NCI-H2107 (cell line): ENCODE measurements around the gene CLUH.
"Not testable (repeated sequence)": the region's sequence is repeated elsewhere in the genome, so short reads cannot be mapped to it uniquely, and the experiment has no call there.

ENCODE experiments used
- DNase-seq: peaks from one replicate; lab custom pipeline; 2025; lab: John Stamatoyannopoulos, UW

The CLUH gene

GRCh38 chr17:2701161-2701995, 10.2 kb downstream of the CLUH start:
- no peak for DNase-seq

- no peak for DNase-seq
Observed at GRCh38 chr17:2700491-2701141, 10.9 kb downstream of the CLUH start.

GRCh38 chr17:2700030-2700490, 11.5 kb downstream of the CLUH start:
- DNase-seq: no peak

- DNase-seq: not testable (repeated sequence)
Observed at GRCh38 chr17:2699216-2699805, 12.3 kb downstream of the CLUH start.

- no peak for DNase-seq
Observed at GRCh38 chr17:2697611-2698162, 13.9 kb downstream of the CLUH start.

GRCh38 chr17:2695961-2696760, 15.4 kb downstream of the CLUH start:
- DNase-seq: no peak

- DNase-seq: no peak
Observed at GRCh38 chr17:2695243-2695960, 16.2 kb downstream of the CLUH start.

- no peak for DNase-seq
Observed at GRCh38 chr17:2694381-2695242, 17.0 kb downstream of the CLUH start.

- no peak for DNase-seq
Observed at GRCh38 chr17:2693561-2694380, 17.8 kb downstream of the CLUH start.

- DNase-seq: no peak
Observed at GRCh38 chr17:2692781-2693135, 18.8 kb downstream of the CLUH start.

GRCh38 chr17:2691965-2692780, 19.4 kb downstream of the CLUH start:
- DNase-seq: no peak

GRCh38 chr17:2691069-2691871, 20.3 kb downstream of the CLUH start:
- DNase-seq: no peak

- no peak for DNase-seq
Observed at GRCh38 chr17:2690165-2691068, 21.1 kb downstream of the CLUH start.

GRCh38 chr17:2689411-2690164, 22.0 kb downstream of the CLUH start:
- DNase-seq: no peak

GRCh38 chr17:2688351-2689342, 22.9 kb downstream of the CLUH start:
- DNase-seq: no peak
